ENCODE measurements around the gene PAOX.
A peak's percentile ranks its signal among the peaks of the same experiment; 100 is the strongest.

Gene PAOX

GRCh38 chr10:133390597-133391248 is 11.7 kb downstream of the PAOX start:
- peak overlapping the region; percentile 67 for H3K4me3 ChIP-seq (replicated peaks; ENCODE audit: low read depth, low read length)

GRCh38 chr10:133391249-133391635 is 12.2 kb downstream of the PAOX start:
- no peak for DNase-seq (ENCODE audit: extremely low read depth, insufficient read length)
- no peaks in the 10 kb centered on the region for H3K27me3 ChIP-seq (replicated peaks; ENCODE audit: control insufficient read depth, insufficient read depth, low read length)
- no peak for TF ChIP-seq CTCF (IDR thresholded peaks at IDR 0.05; ENCODE audit: insufficient read depth, low read length, poor library complexity, severe bottlenecking)
- peaks cover 4% of the 10 kb centered on the region for H3K36me3 ChIP-seq (ENCODE audit: control insufficient read depth, insufficient read depth, low read length)
- peak overlapping the region; percentile 39 for H3K4me3 ChIP-seq (replicated peaks; ENCODE audit: low read depth, low read length)

More at GRCh38 chr10:133390597-133391248, 11.7 kb downstream of the PAOX start:
- H3K27me3 ChIP-seq (replicated peaks; ENCODE audit: control insufficient read depth, insufficient read depth, low read length), result no peaks in the 10 kb centered on the region
- DNase-seq (ENCODE audit: extremely low read depth, insufficient read length), result peak; percentile 61
- no peak for TF ChIP-seq CTCF (IDR thresholded peaks at IDR 0.05; ENCODE audit: insufficient read depth, low read length, poor library complexity, severe bottlenecking)
- no peaks in the 10 kb centered on the region; the same call in 1 of the 2 replicates for H3K36me3 ChIP-seq (ENCODE audit: control insufficient read depth, insufficient read depth, low read length)

GRCh38 chr10:133391761-133392518 is 12.9 kb downstream of the PAOX start:
- TF ChIP-seq CTCF (IDR thresholded peaks at IDR 0.05; ENCODE audit: insufficient read depth, low read length, poor library complexity, severe bottlenecking), result no peak
- DNase-seq (ENCODE audit: extremely low read depth, insufficient read length), result peak; percentile 41
- Histone ChIP-seq H3K36me3 (ENCODE audit: control insufficient read depth, insufficient read depth, low read length) (peaks cover 6% of the 10 kb centered on the region), H3K4me3 (replicated peaks; ENCODE audit: low read depth, low read length) (no peak overlapping the region; the same call in 1 of the 2 replicates), H3K27me3 (replicated peaks; ENCODE audit: control insufficient read depth, insufficient read depth, low read length) (no peaks in the 10 kb centered on the region)

GRCh38 chr10:133393401-133394063 is 14.5 kb downstream of the PAOX start:
- peak overlapping the region; percentile 90 for H3K4me3 ChIP-seq (replicated peaks; ENCODE audit: low read depth, low read length)
- no peak for DNase-seq (ENCODE audit: extremely low read depth, insufficient read length)
- TF ChIP-seq CTCF (IDR thresholded peaks at IDR 0.05; ENCODE audit: insufficient read depth, low read length, poor library complexity, severe bottlenecking), result no peak

GRCh38 chr10:133394064-133394663 is 15.1 kb downstream of the PAOX start, which contains the start of gene MTG1:
MTG1 (plus strand) TSS chr10:133394157; CDS start chr10:133394221, 64 bp downstream.
- H3K4me3 ChIP-seq (replicated peaks; ENCODE audit: low read depth, low read length), result peak within 1 kb of the TSS; percentile 90
- H3K27me3 ChIP-seq (replicated peaks; ENCODE audit: control insufficient read depth, insufficient read depth, low read length), result no peaks in the 10 kb centered on the region
- peak; percentile 97 for DNase-seq (ENCODE audit: extremely low read depth, insufficient read length)
- H3K36me3 ChIP-seq (ENCODE audit: control insufficient read depth, insufficient read depth, low read length), result peaks cover 10% of the 10 kb centered on the region
- peak; percentile 13 for TF ChIP-seq CTCF (IDR thresholded peaks at IDR 0.05; ENCODE audit: insufficient read depth, low read length, poor library complexity, severe bottlenecking)

More at GRCh38 chr10:133393401-133394063, 14.5 kb downstream of the PAOX start:
- no peaks in the 10 kb centered on the region for H3K27me3 ChIP-seq (replicated peaks; ENCODE audit: control insufficient read depth, insufficient read depth, low read length)
- H3K36me3 ChIP-seq (ENCODE audit: control insufficient read depth, insufficient read depth, low read length), result peaks cover 8% of the 10 kb centered on the region

All from GM06990 (cell line).